HL-60 (cell line): ENCODE results near the gene ADGRB2.

Source experiments
- DNase-seq, 2 experiments: peaks; one replicate each; pipeline ENCODE4 v3.0.0-alpha.2; 2010 to 2020; ENCODE audit warnings: low read depth in 1 of 2, low spot score in 1 of 2
- H3K27ac ChIP-seq: fragments of 250-450 bp; sonication (Bioruptor Pico); replicated peaks from 2 replicates; pipeline ENCODE4 v1.5.1; 2020; ENCODE audit warnings: mild to moderate bottlenecking, moderate library complexity
- H3K27me3 ChIP-seq: fragments of 250-450 bp; sonication (Bioruptor Pico); 2 replicates; pipeline ENCODE4 v1.5.1; 2021; ENCODE audit warnings: mild to moderate bottlenecking, moderate library complexity; ENCODE audit not compliant: insufficient read depth, poor library complexity, severe bottlenecking
- H3K4me3 ChIP-seq: replicated peaks from 2 replicates; pipeline ENCODE4 v1.5.1; 2011; ENCODE audit warnings: mild to moderate bottlenecking, control low read depth, low read length; ENCODE audit not compliant: insufficient read depth
- GABPA ChIP-seq: IDR thresholded peaks from 2 replicates; pipeline ENCODE4 v1.6.1; 2012; ENCODE audit warnings: low read depth
- POLR2AphosphoS5 ChIP-seq: IDR thresholded peaks from 2 replicates; pipeline ENCODE4 v1.6.1; 2012; ENCODE audit warnings: low read depth
- SPI1 ChIP-seq: IDR thresholded peaks from 2 replicates; pipeline ENCODE4 v1.6.1; 2012; ENCODE audit warnings: low read depth, mild to moderate bottlenecking, borderline replicate concordance
- TF ChIP-seq, protein P1 (sequence below): IDR thresholded peaks from one replicate; pipeline ENCODE4 v1.5.1; 2011; ENCODE audit warnings: low read length, control low read depth, inconsistent platforms; ENCODE audit not compliant: insufficient read depth
- TF ChIP-seq, protein P2 (sequence below): IDR thresholded peaks from 2 replicates; pipeline ENCODE4 v1.6.1; 2012; ENCODE audit warnings: low read depth; ENCODE audit not compliant: insufficient replicate concordance

Gene ADGRB2

DNA sequence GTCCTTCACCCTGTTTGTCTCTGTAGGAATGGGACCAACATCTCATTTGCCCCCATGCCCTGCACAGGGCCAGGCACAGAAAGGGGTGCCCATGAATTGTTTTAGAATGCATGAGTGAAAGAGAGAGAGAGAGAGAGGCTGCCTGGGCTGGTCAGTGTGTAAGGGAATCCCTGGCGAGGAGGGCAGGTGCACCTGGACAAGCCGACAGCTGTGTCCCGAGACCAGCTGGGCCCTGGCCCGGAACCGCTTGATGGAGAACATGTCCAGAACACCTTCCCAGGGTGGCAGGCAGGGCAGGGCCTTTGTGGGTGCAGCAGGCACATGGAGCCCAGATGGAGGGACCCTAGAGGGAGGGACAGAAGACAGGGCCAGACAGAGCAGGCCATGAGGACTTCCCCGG is 28.9 kb upstream of the ADGRB2 start:
- DNase-seq: no peak
- TF ChIP-seq POLR2AphosphoS5: no peak
- TF ChIP-seq, protein P1, sequence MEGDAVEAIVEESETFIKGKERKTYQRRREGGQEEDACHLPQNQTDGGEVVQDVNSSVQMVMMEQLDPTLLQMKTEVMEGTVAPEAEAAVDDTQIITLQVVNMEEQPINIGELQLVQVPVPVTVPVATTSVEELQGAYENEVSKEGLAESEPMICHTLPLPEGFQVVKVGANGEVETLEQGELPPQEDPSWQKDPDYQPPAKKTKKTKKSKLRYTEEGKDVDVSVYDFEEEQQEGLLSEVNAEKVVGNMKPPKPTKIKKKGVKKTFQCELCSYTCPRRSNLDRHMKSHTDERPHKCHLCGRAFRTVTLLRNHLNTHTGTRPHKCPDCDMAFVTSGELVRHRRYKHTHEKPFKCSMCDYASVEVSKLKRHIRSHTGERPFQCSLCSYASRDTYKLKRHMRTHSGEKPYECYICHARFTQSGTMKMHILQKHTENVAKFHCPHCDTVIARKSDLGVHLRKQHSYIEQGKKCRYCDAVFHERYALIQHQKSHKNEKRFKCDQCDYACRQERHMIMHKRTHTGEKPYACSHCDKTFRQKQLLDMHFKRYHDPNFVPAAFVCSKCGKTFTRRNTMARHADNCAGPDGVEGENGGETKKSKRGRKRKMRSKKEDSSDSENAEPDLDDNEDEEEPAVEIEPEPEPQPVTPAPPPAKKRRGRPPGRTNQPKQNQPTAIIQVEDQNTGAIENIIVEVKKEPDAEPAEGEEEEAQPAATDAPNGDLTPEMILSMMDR: no peak
- no peak for TF ChIP-seq SPI1
- TF ChIP-seq GABPA: no peak
- TF ChIP-seq, protein P2, sequence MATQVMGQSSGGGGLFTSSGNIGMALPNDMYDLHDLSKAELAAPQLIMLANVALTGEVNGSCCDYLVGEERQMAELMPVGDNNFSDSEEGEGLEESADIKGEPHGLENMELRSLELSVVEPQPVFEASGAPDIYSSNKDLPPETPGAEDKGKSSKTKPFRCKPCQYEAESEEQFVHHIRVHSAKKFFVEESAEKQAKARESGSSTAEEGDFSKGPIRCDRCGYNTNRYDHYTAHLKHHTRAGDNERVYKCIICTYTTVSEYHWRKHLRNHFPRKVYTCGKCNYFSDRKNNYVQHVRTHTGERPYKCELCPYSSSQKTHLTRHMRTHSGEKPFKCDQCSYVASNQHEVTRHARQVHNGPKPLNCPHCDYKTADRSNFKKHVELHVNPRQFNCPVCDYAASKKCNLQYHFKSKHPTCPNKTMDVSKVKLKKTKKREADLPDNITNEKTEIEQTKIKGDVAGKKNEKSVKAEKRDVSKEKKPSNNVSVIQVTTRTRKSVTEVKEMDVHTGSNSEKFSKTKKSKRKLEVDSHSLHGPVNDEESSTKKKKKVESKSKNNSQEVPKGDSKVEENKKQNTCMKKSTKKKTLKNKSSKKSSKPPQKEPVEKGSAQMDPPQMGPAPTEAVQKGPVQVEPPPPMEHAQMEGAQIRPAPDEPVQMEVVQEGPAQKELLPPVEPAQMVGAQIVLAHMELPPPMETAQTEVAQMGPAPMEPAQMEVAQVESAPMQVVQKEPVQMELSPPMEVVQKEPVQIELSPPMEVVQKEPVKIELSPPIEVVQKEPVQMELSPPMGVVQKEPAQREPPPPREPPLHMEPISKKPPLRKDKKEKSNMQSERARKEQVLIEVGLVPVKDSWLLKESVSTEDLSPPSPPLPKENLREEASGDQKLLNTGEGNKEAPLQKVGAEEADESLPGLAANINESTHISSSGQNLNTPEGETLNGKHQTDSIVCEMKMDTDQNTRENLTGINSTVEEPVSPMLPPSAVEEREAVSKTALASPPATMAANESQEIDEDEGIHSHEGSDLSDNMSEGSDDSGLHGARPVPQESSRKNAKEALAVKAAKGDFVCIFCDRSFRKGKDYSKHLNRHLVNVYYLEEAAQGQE: no peak
- Histone ChIP-seq H3K27ac (no peak overlapping the region), H3K27me3 (peaks cover 1% of the 10 kb centered on the region), H3K4me3 (no peak overlapping the region)

DNA sequence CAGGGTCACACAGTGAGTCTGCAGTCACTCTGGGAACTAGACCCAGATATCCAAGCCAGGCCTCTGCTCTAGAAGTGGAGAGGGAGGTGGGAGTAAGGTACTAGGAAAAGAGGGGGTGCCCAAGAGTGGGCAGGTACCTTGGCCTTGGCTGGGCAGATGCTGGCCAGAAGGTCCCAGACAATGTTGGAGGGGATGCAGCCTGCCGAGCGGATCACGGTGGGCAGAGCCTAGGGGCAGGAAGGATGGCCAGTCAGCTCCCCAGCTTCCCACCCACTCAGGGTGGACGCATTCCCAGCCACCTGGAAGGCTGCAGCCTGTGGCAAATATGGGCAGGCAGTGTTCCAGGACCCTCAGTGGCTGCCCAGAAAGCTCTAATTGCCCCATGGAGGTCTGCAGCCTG is 28.4 kb upstream of the ADGRB2 start:
- Histone ChIP-seq H3K27ac (no peak overlapping the region), H3K27me3 (no peaks in the 10 kb centered on the region), H3K4me3 (no peak overlapping the region)
- TF ChIP-seq, protein P2: no peak
- no peak for TF ChIP-seq POLR2AphosphoS5
- TF ChIP-seq, protein P1: no peak
- no peak for TF ChIP-seq SPI1
- no peak for TF ChIP-seq GABPA
- no peak for DNase-seq

DNA sequence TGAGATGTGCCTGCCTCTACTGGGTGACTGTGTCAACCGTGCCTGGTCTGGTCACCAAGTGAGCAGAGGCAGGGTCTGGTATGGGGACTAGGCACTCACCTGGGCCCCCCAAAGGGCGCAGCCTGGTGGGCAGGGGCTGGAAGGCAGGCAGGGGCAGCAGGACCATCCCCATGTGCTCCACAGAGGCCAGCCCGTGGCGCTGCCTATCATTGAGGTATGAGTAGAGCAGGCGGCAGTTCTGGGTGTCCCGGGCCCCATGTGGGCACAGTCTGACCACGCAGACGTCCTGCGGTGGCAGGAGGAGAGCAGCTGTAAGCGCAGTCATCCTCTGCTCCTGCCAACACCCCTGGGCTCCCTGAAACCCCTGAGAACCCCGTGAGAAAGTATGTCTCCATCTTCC is 28.0 kb upstream of the ADGRB2 start:
- TF ChIP-seq SPI1 (no peak), POLR2AphosphoS5 (no peak), GABPA (no peak)
- TF ChIP-seq, protein P1: no peak
- TF ChIP-seq, protein P2: no peak
- H3K27ac ChIP-seq: no peak overlapping the region
- no peak overlapping the region for H3K4me3 ChIP-seq
- no peaks in the 10 kb centered on the region for H3K27me3 ChIP-seq
- DNase-seq: no peak
